ENCODE results near the gene MMP14. TPM values are rescaled to one million over a fixed set of nuclear protein-coding genes. Genes with fewer than 3 reads are reported as not detected.
"Not testable (repeated sequence)": the region's sequence is repeated elsewhere in the genome, so short reads cannot be mapped to it uniquely, and the experiment has no call there.

MMP14 gene
- polyA plus RNA-seq: 108 TPM
- long read RNA-seq, donor 1, transcript MMP14-202 (2 exons, 560 nt): major isoform, 5 of 20 reads
- long read RNA-seq, donor 1, partial matches to known transcripts: 11 of 20 reads
- long read RNA-seq, donor 1, other reads (novel, unspliced or antisense): 0 of 20 reads
- long read RNA-seq, donor 2, transcript MMP14-201 (10 exons, 3,732 nt): minor isoform, 9 of 33 reads
- long read RNA-seq, donor 2, transcript MMP14-202 (2 exons, 560 nt): major isoform, 12 of 33 reads
- long read RNA-seq, donor 2, partial matches to known transcripts: 5 of 33 reads
- long read RNA-seq, donor 2, other reads (novel, unspliced or antisense): 6 of 33 reads
- long read RNA-seq, donor 3: 0 reads
- long read RNA-seq, donor 4, partial matches to known transcripts: 0 of 2 reads
- long read RNA-seq, donor 4, other reads (novel, unspliced or antisense): 0 of 2 reads
- long read RNA-seq, donor 5, transcript MMP14-202 (2 exons, 560 nt): major isoform, 6 of 11 reads
- long read RNA-seq, donor 5, transcript MMP14-201 (10 exons, 3,732 nt): minor isoform, 5 of 11 reads
- long read RNA-seq, donor 5, partial matches to known transcripts: 0 of 11 reads
- long read RNA-seq, donor 5, other reads (novel, unspliced or antisense): 0 of 11 reads
- long read RNA-seq, donor 6, transcript MMP14-202 (2 exons, 560 nt): major isoform, 7 of 13 reads
- long read RNA-seq, donor 6, transcript MMP14-201 (10 exons, 3,732 nt): minor isoform, 6 of 13 reads
- long read RNA-seq, donor 6, partial matches to known transcripts: 0 of 13 reads
- long read RNA-seq, donor 6, other reads (novel, unspliced or antisense): 0 of 13 reads
- long read RNA-seq, donor 7, transcript MMP14-201 (10 exons, 3,732 nt): major isoform, 5 of 7 reads
- long read RNA-seq, donor 7, partial matches to known transcripts: 0 of 7 reads
- long read RNA-seq, donor 7, other reads (novel, unspliced or antisense): 0 of 7 reads
- long read RNA-seq, donor 8, transcript MMP14-201 (10 exons, 3,732 nt): minor isoform, 10 of 37 reads
- long read RNA-seq, donor 8, transcript MMP14-202 (2 exons, 560 nt): major isoform, 13 of 37 reads
- long read RNA-seq, donor 8, partial matches to known transcripts: 7 of 37 reads
- long read RNA-seq, donor 8, other reads (novel, unspliced or antisense): 7 of 37 reads
- long read RNA-seq, donor 9, transcript MMP14-202 (2 exons, 560 nt): minor isoform, 5 of 12 reads
- long read RNA-seq, donor 9, transcript MMP14-201 (10 exons, 3,732 nt): major isoform, 7 of 12 reads
- long read RNA-seq, donor 9, partial matches to known transcripts: 0 of 12 reads
- long read RNA-seq, donor 9, other reads (novel, unspliced or antisense): 0 of 12 reads
- long read RNA-seq, donor 10, transcript MMP14-202 (2 exons, 560 nt): minor isoform, 6 of 19 reads
- long read RNA-seq, donor 10, transcript MMP14-201 (10 exons, 3,732 nt): major isoform, 12 of 19 reads
- long read RNA-seq, donor 10, partial matches to known transcripts: 0 of 19 reads
- long read RNA-seq, donor 10, other reads (novel, unspliced or antisense): 0 of 19 reads
- long read RNA-seq, donor 11, transcript MMP14-201 (10 exons, 3,732 nt): major isoform, 11 of 14 reads
- long read RNA-seq, donor 11, partial matches to known transcripts: 0 of 14 reads
- long read RNA-seq, donor 11, other reads (novel, unspliced or antisense): 0 of 14 reads

DNA sequence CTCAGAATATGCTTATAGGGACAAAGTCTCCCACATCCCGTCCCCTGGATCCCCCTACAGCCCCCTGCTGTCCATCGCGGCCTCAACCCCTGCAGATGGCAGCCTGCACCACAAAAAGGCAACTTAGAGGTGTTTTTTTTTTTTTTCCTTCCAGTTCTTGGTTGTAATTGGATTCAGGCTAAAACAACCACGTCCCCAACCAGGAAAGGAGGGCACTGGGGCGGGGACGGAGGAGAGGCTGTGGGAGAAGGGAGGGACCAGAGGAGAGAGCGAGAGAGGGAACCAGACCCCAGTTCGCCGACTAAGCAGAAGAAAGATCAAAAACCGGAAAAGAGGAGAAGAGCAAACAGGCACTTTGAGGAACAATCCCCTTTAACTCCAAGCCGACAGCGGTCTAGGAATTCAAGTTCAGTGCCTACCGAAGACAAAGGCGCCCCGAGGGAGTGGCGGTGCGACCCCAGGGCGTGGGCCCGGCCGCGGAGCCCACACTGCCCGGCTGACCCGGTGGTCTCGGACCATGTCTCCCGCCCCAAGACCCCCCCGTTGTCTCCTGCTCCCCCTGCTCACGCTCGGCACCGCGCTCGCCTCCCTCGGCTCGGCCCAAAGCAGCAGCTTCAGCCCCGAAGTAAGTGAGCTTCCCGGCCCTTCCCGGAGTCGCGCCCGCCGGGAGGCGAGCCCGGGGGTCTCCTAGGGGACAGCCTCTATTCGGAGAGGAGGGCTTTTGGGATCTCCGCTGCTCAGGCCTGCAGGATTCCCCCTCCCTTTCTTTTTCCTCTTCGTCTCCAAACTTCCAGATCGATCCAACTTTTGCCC is at the start of gene MMP14:
MMP14 (plus strand) TSS at position 285 of the 813 bp plus-strand sequence; CDS start at position 518, 233 bp downstream.
- Histone ChIP-seq H3K27ac (ENCODE audit: low read length) (peak within 1 kb of the TSS; percentile 95), H3K36me3 (ENCODE audit: control insufficient read depth, insufficient read depth, low read length) (peaks cover 34% of the 10 kb centered on the region), H3K4me1 (ENCODE audit: control insufficient read depth, insufficient read depth, low read length) (peaks cover 19% of the 10 kb centered on the region), H3K4me3 (ENCODE audit: low read length) (peak within 1 kb of the TSS; percentile 98), H3K27me3 (ENCODE audit: control insufficient read depth, insufficient read depth, low read length) (no peaks in the 10 kb centered on the region), H3K9me3 (ENCODE audit: control insufficient read depth, low read depth, low read length) (peaks cover 4% of the 10 kb centered on the region)
- WGBS (ENCODE audit: insufficient coverage, low lambda C conversion rate): 13% methylated on average over 2 of the region's 46 CpGs
- DNase-seq: peak; percentile 70 to 85

DNA sequence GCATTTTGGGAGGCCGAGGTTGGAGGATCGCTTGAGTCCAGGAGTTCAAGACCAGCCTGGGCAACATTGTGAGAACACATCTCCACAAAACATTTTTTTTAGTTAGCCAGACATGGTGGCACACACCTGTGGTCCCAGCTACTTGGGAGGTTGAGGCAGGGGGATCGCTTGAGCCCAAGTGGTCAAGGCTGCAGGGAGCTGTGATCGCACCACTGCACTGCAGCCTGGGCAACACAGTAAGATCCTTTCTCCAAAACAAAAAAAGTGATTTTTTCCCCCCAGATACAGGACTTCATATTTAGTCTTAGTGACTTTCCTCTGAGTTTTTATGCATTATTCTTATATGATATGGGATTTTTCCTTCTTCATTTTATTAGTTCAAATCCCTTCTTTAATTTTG is 49.7 kb upstream of the MMP14 start:
- Histone ChIP-seq H3K4me1 (ENCODE audit: control insufficient read depth, insufficient read depth, low read length) (peaks cover 9% of the 10 kb centered on the region), H3K9me3 (ENCODE audit: control insufficient read depth, low read depth, low read length) (no peaks in the 10 kb centered on the region), H3K27me3 (ENCODE audit: control insufficient read depth, insufficient read depth, low read length) (no peaks in the 10 kb centered on the region), H3K27ac (ENCODE audit: low read length) (no peak overlapping the region), H3K4me3 (ENCODE audit: low read length) (no peak overlapping the region), H3K36me3 (ENCODE audit: control insufficient read depth, insufficient read depth, low read length) (peaks cover 3% of the 10 kb centered on the region)
- WGBS (ENCODE audit: insufficient coverage, low lambda C conversion rate): no CpG with 5 or more reads among the region's 4 CpGs
- no peak for DNase-seq

DNA sequence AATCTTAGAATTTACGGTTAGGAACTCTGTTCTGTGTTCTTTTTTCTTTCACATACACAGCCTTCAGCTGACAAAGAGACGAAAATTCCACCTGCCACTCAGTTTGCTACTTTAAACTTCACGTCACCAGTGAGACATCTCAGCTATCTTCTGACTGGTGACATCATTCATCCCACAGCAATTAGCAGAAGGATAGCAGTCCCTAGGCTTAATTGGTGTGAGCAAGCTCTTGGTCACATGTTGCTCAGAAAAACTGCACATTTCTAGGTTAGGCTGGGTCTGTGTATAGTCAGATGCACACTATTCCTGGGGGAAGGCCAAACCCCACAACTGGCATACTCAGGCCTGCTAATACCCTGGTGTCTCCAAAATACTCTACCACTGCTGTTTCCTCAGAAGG is 45.1 kb upstream of the MMP14 start:
- WGBS (ENCODE audit: insufficient coverage, low lambda C conversion rate): 38% methylated on average over 1 of the region's 3 CpGs
- H3K27ac ChIP-seq (ENCODE audit: low read length): peak overlapping the region; percentile 86

DNA sequence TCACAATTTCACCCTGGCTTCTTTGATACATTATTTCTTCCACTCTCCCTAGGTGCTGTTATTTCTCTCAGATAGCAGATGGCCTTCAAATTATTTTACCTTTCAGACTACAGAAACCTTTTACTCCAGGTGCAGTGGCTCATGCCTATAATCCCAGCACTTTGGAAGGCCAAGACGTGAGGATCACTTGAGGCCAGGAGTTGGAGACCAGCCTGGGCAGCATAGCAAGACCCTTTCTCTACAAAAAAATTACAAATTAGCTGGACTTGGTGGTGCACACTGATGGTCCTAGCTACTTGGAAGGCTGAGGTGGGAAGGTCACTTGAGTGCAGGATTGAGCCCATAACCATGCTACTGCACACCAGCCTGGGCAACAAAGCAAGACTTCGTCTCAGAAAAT is 44.2 kb upstream of the MMP14 start:
- WGBS (ENCODE audit: insufficient coverage, low lambda C conversion rate): no CpG with 5 or more reads among the region's 2 CpGs
- peaks cover 7% of the 10 kb centered on the region for H3K36me3 ChIP-seq (ENCODE audit: control insufficient read depth, insufficient read depth, low read length)
- peak overlapping the region; percentile 66 for H3K27ac ChIP-seq (ENCODE audit: low read length)
- no peaks in the 10 kb centered on the region for H3K27me3 ChIP-seq (ENCODE audit: control insufficient read depth, insufficient read depth, low read length)
- H3K4me3 ChIP-seq (ENCODE audit: low read length): no peak overlapping the region
- no peak for DNase-seq
- peaks cover 22% of the 10 kb centered on the region for H3K4me1 ChIP-seq (ENCODE audit: control insufficient read depth, insufficient read depth, low read length)
- H3K9me3 ChIP-seq (ENCODE audit: control insufficient read depth, low read depth, low read length): no peaks in the 10 kb centered on the region

More for the DNA sequence above, 45.1 kb upstream of the MMP14 start:
- no peaks in the 10 kb centered on the region for H3K27me3 ChIP-seq (ENCODE audit: control insufficient read depth, insufficient read depth, low read length)
- DNase-seq: peak; percentile 64 to 81
- peaks cover 7% of the 10 kb centered on the region for H3K36me3 ChIP-seq (ENCODE audit: control insufficient read depth, insufficient read depth, low read length)
- H3K4me1 ChIP-seq (ENCODE audit: control insufficient read depth, insufficient read depth, low read length): peaks cover 13% of the 10 kb centered on the region
- no peak overlapping the region for H3K4me3 ChIP-seq (ENCODE audit: low read length)
- H3K9me3 ChIP-seq (ENCODE audit: control insufficient read depth, low read depth, low read length): no peaks in the 10 kb centered on the region

DNA sequence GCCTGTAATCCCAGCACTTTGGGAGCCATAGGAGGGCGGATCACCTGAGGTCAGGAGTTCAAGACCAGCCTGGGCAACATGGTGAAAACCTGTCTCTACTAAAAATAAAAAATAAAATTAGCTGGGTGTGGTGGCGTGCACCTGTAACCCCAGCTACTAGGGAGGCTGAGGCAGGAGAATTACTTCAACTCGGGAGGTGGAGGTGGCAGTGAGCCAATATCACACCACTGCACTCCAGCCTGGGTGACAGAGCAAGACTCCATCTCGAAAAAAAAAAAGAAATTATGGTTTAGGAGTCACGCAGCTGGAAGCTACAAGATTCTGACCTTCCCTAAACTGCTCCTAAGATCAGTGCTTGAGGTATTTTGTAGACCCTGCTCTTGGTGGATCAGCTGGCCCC is 42.8 kb upstream of the MMP14 start:
- DNase-seq; H3K27ac ChIP-seq (ENCODE audit: low read length); H3K4me3 ChIP-seq (ENCODE audit: low read length); H3K27me3 ChIP-seq (ENCODE audit: control insufficient read depth, insufficient read depth, low read length); H3K9me3 ChIP-seq (ENCODE audit: control insufficient read depth, low read depth, low read length); H3K36me3 ChIP-seq (ENCODE audit: control insufficient read depth, insufficient read depth, low read length): not testable (repeated sequence)
- H3K4me1 ChIP-seq (ENCODE audit: control insufficient read depth, insufficient read depth, low read length): peaks cover 33% of the 10 kb centered on the region
- no CpG with 5 or more reads among the region's 5 CpGs for WGBS (ENCODE audit: insufficient coverage, low lambda C conversion rate)

DNA sequence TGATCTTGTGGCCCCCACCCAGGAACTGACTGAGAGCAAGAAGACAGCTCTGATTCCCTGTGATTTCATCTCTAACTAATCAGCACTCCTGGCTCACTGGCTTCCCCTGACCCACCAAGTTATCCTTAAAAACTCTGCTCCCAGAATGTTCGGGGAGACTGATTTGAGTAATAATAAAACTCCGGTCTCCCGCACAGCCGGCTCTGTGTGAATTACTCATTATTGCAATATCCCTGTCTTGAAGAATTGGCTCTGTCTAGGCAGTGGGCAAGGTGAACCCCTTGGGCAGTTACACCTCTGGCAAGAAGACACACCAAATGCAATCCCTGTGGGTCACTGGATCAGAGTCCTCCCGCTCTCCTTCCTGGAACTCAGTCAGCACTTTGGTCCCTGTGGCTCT is 42.4 kb upstream of the MMP14 start:
- Histone ChIP-seq H3K4me3 (ENCODE audit: low read length) (no peak overlapping the region), H3K27me3 (ENCODE audit: control insufficient read depth, insufficient read depth, low read length) (no peaks in the 10 kb centered on the region), H3K9me3 (ENCODE audit: control insufficient read depth, low read depth, low read length) (no peaks in the 10 kb centered on the region), H3K36me3 (ENCODE audit: control insufficient read depth, insufficient read depth, low read length) (peaks cover 7% of the 10 kb centered on the region), H3K4me1 (ENCODE audit: control insufficient read depth, insufficient read depth, low read length) (peaks cover 37% of the 10 kb centered on the region), H3K27ac (ENCODE audit: low read length) (peak overlapping the region; percentile 24)
- no peak for DNase-seq
- WGBS (ENCODE audit: insufficient coverage, low lambda C conversion rate): no CpG with 5 or more reads among the region's 5 CpGs

DNA sequence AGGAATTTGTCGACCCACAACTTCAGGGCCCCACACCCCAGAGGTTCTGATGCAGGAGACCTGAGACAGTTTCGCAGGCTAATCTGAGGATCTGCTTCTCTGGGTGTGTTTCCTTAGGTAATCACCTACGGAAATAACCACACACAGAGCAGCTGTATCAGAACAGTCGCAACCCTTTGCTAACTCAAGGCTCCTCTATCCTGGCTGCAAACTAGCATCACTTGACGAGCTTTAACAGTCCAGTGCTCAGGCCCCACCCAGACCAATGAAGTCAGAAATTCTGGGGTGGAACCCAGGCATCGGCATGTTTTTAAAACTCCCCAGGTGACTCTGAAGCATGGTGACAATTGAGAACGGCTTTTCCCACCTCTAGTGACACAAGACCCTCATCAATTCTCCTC is 41.8 kb upstream of the MMP14 start:
- H3K9me3 ChIP-seq (ENCODE audit: control insufficient read depth, low read depth, low read length): no peaks in the 10 kb centered on the region
- WGBS (ENCODE audit: insufficient coverage, low lambda C conversion rate): no CpG with 5 or more reads among the region's 7 CpGs
- H3K27ac ChIP-seq (ENCODE audit: low read length): peak overlapping the region; percentile 24
- no peak for DNase-seq
- H3K36me3 ChIP-seq (ENCODE audit: control insufficient read depth, insufficient read depth, low read length): peaks cover 7% of the 10 kb centered on the region
- peaks cover 40% of the 10 kb centered on the region for H3K4me1 ChIP-seq (ENCODE audit: control insufficient read depth, insufficient read depth, low read length)
- no peak overlapping the region for H3K4me3 ChIP-seq (ENCODE audit: low read length)
- no peaks in the 10 kb centered on the region for H3K27me3 ChIP-seq (ENCODE audit: control insufficient read depth, insufficient read depth, low read length)

DNA sequence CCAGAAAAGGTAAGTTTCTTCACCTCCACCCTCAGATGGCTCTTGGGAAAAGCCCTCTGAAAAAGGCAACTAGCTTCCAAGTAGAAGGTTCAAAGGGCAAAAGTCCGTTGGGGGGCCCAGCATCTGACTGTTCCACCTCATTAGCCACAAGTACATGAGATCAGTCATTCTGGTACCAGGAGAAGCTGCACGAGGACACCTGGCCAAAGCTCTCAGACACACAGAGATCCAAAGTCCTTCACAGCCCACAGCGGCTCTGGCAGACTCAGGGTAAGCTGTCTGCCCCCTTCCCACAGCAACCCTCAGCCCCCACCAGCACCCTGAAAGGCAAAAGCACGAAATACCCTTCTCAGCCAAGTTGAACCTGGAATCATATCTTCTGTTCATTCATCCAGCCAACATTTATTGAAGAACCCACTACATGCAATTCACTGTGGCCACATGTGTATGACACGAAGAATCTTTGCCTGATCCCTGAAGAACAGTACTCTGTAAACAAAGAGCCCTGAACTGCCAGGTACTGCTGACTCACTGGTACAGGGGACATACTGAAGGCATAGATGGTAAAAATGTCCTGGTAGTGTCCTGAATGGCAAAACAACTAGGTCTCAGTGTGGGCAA is 40.2 kb upstream of the MMP14 start:
- WGBS (ENCODE audit: insufficient coverage, low lambda C conversion rate): no CpG with 5 or more reads among the region's 5 CpGs
- peak; percentile 84 to 91 for DNase-seq
- no peaks in the 10 kb centered on the region for H3K9me3 ChIP-seq (ENCODE audit: control insufficient read depth, low read depth, low read length)
- H3K4me3 ChIP-seq (ENCODE audit: low read length): no peak overlapping the region
- peak overlapping the region; percentile 81 for H3K27ac ChIP-seq (ENCODE audit: low read length)
- peaks cover 7% of the 10 kb centered on the region for H3K36me3 ChIP-seq (ENCODE audit: control insufficient read depth, insufficient read depth, low read length)
- no peaks in the 10 kb centered on the region for H3K27me3 ChIP-seq (ENCODE audit: control insufficient read depth, insufficient read depth, low read length)
- peaks cover 42% of the 10 kb centered on the region for H3K4me1 ChIP-seq (ENCODE audit: control insufficient read depth, insufficient read depth, low read length)
